ENCODE results near the gene AHI1.
"Not testable (repeated sequence)": the region's sequence is repeated elsewhere in the genome, so short reads cannot be mapped to it uniquely, and the experiment has no call there.

Gene AHI1

GRCh38 chr6:135261872-135262725 is 235.4 kb downstream of the AHI1 start:
- no peak for DNase-seq (ENCODE audit: low read depth)

GRCh38 chr6:135260612-135261011 is 236.9 kb downstream of the AHI1 start:
- DNase-seq (ENCODE audit: low read depth), result no peak

- DNase-seq (ENCODE audit: low read depth), result no peak
Measured at GRCh38 chr6:135258970-135259369, 238.6 kb downstream of the AHI1 start.

GRCh38 chr6:135257631-135258405 is 239.7 kb downstream of the AHI1 start:
- no peak for DNase-seq (ENCODE audit: low read depth)

- DNase-seq (ENCODE audit: low read depth), result no peak
Measured at GRCh38 chr6:135256866-135257265, 240.7 kb downstream of the AHI1 start.

GRCh38 chr6:135254471-135254870 is 243.1 kb downstream of the AHI1 start:
- DNase-seq (ENCODE audit: low read depth), result no peak

- DNase-seq (ENCODE audit: low read depth), result peak; percentile 22
Measured at GRCh38 chr6:135251498-135252441, 245.8 kb downstream of the AHI1 start.

GRCh38 chr6:135250751-135251497 is 246.6 kb downstream of the AHI1 start:
- DNase-seq (ENCODE audit: low read depth), result no peak

GRCh38 chr6:135250234-135250633 is 247.3 kb downstream of the AHI1 start:
- no peak for DNase-seq (ENCODE audit: low read depth)

- not testable (repeated sequence) for DNase-seq (ENCODE audit: low read depth)
Measured at GRCh38 chr6:135246412-135247012, 251.0 kb downstream of the AHI1 start.

- no peak for DNase-seq (ENCODE audit: low read depth)
Measured at GRCh38 chr6:135244805-135245204, 252.7 kb downstream of the AHI1 start.

GRCh38 chr6:135243871-135244796 is 253.4 kb downstream of the AHI1 start:
- no peak for DNase-seq (ENCODE audit: low read depth)

GRCh38 chr6:135240711-135241110 is 256.8 kb downstream of the AHI1 start:
- no peak for DNase-seq (ENCODE audit: low read depth)

- no peak for DNase-seq (ENCODE audit: low read depth)
Measured at GRCh38 chr6:135236732-135237131, 260.8 kb downstream of the AHI1 start.

GRCh38 chr6:135236319-135236718 is 261.2 kb downstream of the AHI1 start:
- DNase-seq (ENCODE audit: low read depth), result no peak

- no peak for DNase-seq (ENCODE audit: low read depth)
Measured at GRCh38 chr6:135235716-135236115, 261.8 kb downstream of the AHI1 start.

GRCh38 chr6:135234492-135234780 is 263.1 kb downstream of the AHI1 start:
- no peak for DNase-seq (ENCODE audit: low read depth)

- no peak for DNase-seq (ENCODE audit: low read depth)
Measured at GRCh38 chr6:135233686-135234491, 263.7 kb downstream of the AHI1 start.
